Hepatic stellate cell (primary cell): Measurements from ENCODE around the gene MACROD1.

ENCODE experiments used
- DNase-seq: peaks from one replicate; pipeline ENCODE4 v3.0.0; 2011; ENCODE audit warnings: low spot score

Gene MACROD1

DNA sequence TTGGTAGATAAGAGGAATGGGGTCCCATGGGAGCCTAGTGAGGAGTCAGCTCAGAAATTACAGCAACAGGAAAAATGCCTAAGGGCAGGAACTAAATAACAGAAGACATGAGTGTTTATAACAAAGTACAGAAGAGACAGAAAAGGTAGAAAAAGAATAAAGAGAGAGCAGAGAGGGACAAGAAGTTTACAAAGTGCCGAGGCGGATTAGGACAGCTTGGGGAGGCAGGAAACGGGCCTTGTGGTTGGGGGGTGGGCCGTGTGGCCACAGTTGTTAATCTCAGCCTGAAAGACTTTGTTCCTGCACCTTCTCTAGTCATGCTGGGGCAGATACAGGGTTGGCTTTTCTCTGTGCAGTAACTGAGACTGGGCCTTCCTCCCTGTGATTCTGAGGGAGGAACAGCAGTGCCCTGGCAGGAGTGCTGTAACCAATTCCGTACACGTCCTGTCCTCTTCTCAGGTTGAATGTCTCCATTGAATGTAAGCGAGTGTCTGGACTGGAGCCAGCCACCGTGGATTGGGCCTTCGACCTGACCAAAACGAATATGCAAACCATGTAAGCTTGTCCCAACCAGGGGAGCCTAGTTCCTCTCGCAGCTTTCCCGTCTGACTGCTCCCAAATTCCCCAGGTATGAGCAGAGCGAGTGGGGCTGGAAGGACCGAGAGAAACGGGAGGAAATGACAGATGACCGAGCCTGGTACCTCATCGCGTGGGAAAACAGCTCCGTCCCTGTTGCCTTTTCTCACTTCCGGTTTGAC, 214.0 kb downstream of the MACROD1 start:
- DNase-seq: no peak
